ENCODE data around the gene TSEN34.

- TF ChIP-seq CTCF (IDR thresholded peaks at IDR 0.05; ENCODE audit: insufficient read depth, low read depth, low read length) (no peak), EZH2 (IDR thresholded peaks at IDR 0.05; ENCODE audit: insufficient read depth, low read length) (no peak)
These were observed 1.2 kb upstream of the TSEN34 start for GRCh38 chr19:54189735-54190502.

Data from astrocyte (in vitro differentiated cells and primary cell).